ENCODE data around the gene RASA3.
"Not testable (repeated sequence)": the region's sequence is repeated elsewhere in the genome, so short reads cannot be mapped to it uniquely, and the experiment has no call there.

The RASA3 gene

GRCh38 chr13:114100446-114101357 is 31.7 kb downstream of the RASA3 start:
- DNase-seq (ENCODE audit: low spot score), result no peak

- no peak for DNase-seq (ENCODE audit: low spot score)
Measured at GRCh38 chr13:114099918-114100445, 32.4 kb downstream of the RASA3 start.

- DNase-seq (ENCODE audit: low spot score), result no peak
Measured at GRCh38 chr13:114099191-114099590, 33.2 kb downstream of the RASA3 start.

GRCh38 chr13:114098689-114099056 is 33.8 kb downstream of the RASA3 start:
- not testable (repeated sequence) for DNase-seq (ENCODE audit: low spot score)

- no peak for DNase-seq (ENCODE audit: low spot score)
Measured at GRCh38 chr13:114097893-114098688, 34.3 kb downstream of the RASA3 start.

- no peak for DNase-seq (ENCODE audit: low spot score)
Measured at GRCh38 chr13:114097212-114097892, 35.1 kb downstream of the RASA3 start.

- no peak for DNase-seq (ENCODE audit: low spot score)
Measured at GRCh38 chr13:114096811-114097211, 35.6 kb downstream of the RASA3 start.

- DNase-seq (ENCODE audit: low spot score), result no peak
Measured at GRCh38 chr13:114096031-114096485, 36.4 kb downstream of the RASA3 start.

- no peak for DNase-seq (ENCODE audit: low spot score)
Measured at GRCh38 chr13:114095486-114095885, 36.9 kb downstream of the RASA3 start.

- DNase-seq (ENCODE audit: low spot score), result no peak
Measured at GRCh38 chr13:114093118-114093517, 39.3 kb downstream of the RASA3 start.

- no peak for DNase-seq (ENCODE audit: low spot score)
Measured at GRCh38 chr13:114092468-114092867, 40.0 kb downstream of the RASA3 start.

GRCh38 chr13:114090476-114090875 is 41.9 kb downstream of the RASA3 start:
- DNase-seq (ENCODE audit: low spot score), result no peak

GRCh38 chr13:114089751-114090400 is 42.5 kb downstream of the RASA3 start:
- DNase-seq (ENCODE audit: low spot score), result no peak

GRCh38 chr13:114089341-114089740 is 43.1 kb downstream of the RASA3 start:
- DNase-seq (ENCODE audit: low spot score), result no peak

GRCh38 chr13:114088863-114089262 is 43.6 kb downstream of the RASA3 start:
- no peak for DNase-seq (ENCODE audit: low spot score)

GRCh38 chr13:114088234-114088633 is 44.2 kb downstream of the RASA3 start:
- DNase-seq (ENCODE audit: low spot score), result no peak

- DNase-seq (ENCODE audit: low spot score), result no peak
Measured at GRCh38 chr13:114087430-114087829, 45.0 kb downstream of the RASA3 start.

- no peak for DNase-seq (ENCODE audit: low spot score)
Measured at GRCh38 chr13:114082849-114083645, 49.4 kb downstream of the RASA3 start.

GRCh38 chr13:114081761-114082681 is 50.4 kb downstream of the RASA3 start:
- no peak for DNase-seq (ENCODE audit: low spot score)
